HT1080 (cell line): Measurements from ENCODE around the gene SDC4. TPM values are rescaled to one million over a fixed set of nuclear protein-coding genes. Genes with fewer than 3 reads are reported as not detected.

Experiments used
- DNase-seq: peaks from one replicate; pipeline ENCODE4 v3.0.0-alpha.2; 2015; ENCODE audit warnings: low read depth
- total RNA-seq: library from RNA; depleted of rRNA; stranded (reverse); fragments of >200 nt; shearing (Covaris generic); gene quantifications from 2 replicates; pipeline ENCODE4 v1.2.3, GENCODE V29; 2014

Gene SDC4
- total RNA-seq, 1 experiment from 2014 or later: 53.4 TPM

DNA sequence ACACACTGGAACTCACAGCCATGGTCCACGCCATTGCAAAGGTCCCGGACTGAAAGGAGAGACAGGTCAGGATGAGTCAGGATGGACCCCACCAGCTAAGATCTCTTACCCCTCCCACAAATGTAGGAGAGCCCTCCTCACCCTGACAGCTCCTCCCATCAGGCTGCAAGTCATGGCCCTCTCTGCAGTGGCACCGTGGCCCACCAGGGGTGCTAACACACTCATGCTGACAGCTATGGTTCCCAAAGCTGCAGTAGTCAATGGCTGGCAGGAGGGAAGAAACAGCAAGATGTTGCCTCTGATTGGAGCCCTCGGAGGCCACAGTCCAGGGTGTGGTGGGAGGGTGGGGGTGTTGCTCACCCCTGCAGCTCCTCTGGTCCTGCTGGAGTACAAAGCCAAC, 47.3 kb downstream of the SDC4 start:
- peak; percentile 65 for DNase-seq

DNA sequence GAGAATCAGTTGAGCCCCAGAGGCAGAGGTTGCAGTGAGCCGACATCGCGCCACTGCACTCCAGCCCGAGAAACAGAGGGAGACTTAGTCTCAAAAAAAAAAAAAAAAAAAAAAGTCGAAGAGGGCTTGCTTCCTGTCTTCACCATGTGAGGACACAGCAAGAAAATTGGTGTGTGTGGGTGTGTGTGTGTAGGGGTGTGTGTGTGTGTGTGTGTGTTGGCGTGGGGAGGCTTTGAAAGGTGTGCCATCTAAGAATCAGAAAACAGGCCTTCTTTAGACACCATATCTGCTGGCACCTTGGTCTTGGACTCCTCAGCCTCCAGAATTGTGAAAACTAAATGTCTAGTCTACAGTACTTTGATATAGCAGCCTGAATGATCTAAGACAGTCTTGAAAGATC, 48.4 kb downstream of the SDC4 start:
- DNase-seq: no peak

DNA sequence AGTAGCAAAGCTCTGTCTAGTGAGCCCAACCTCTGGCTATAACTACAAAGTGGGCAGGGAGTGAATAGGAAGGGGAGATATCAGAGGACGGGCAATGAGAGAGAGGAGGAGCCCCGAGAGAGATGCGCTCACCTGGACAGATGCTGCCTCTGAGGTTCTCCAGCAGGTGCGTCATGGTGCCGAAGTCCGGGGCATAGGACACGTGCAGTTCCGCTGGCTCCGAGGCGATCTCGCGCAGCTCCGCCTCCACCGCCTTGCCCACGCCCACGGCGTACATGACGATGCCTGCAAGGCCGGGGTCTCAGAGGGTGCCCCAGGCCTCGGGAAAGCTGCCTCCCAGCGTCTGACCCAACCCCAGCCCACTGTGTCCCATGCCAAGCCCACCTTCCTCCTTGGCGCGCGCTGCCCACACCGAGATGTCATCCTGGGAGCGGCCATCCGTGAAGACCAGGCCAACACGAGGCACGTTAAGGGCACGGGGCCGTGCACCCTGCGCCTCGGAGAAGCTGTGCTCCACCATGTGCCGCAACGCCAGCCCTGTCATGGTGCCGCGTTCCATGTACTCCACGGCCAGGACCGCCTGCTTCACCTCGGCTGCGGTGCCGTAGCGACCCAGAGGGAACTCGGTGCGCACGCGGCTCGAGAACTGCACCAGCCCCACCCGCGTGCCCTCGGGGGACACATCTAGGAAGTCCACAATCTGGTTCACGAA, 50.3 kb downstream of the SDC4 start:
- no peak for DNase-seq

DNA sequence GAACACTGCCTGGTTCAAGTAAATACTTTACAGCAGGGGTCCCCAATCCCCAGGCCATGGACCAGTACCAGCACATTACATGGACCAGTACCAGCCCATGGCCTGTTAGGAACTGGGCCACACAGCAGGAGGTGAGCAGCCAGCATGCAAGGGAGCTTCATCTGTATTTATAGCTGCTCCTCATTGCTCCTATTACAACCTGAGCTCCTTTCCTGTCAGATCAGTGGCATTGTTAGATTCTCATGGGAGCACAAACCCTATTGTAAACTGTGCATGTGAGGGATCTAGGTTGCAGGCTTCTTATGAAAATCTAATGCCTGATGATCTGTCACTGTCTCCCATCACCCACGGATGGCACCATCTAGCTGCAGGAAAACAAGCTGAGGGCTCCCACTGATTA, 53.6 kb downstream of the SDC4 start:
- no peak for DNase-seq

DNA sequence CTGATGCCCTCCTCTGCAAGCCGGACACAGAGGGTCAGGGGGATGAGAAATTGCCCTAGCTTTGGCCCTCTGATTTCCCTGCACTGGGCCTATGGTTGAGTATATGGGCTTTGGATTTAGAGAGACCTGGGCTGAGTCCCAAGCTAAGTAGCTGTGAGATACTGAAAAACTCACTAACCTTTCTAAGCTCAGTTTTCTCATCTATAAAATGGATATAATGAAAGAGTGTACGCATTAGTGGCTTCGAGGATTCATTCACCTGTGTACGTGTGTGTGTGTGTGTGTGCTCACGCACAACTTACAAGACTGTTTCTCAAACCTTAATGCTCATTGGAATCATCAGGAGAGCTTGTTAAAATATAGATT, 54.2 kb downstream of the SDC4 start:
- no peak for DNase-seq

DNA sequence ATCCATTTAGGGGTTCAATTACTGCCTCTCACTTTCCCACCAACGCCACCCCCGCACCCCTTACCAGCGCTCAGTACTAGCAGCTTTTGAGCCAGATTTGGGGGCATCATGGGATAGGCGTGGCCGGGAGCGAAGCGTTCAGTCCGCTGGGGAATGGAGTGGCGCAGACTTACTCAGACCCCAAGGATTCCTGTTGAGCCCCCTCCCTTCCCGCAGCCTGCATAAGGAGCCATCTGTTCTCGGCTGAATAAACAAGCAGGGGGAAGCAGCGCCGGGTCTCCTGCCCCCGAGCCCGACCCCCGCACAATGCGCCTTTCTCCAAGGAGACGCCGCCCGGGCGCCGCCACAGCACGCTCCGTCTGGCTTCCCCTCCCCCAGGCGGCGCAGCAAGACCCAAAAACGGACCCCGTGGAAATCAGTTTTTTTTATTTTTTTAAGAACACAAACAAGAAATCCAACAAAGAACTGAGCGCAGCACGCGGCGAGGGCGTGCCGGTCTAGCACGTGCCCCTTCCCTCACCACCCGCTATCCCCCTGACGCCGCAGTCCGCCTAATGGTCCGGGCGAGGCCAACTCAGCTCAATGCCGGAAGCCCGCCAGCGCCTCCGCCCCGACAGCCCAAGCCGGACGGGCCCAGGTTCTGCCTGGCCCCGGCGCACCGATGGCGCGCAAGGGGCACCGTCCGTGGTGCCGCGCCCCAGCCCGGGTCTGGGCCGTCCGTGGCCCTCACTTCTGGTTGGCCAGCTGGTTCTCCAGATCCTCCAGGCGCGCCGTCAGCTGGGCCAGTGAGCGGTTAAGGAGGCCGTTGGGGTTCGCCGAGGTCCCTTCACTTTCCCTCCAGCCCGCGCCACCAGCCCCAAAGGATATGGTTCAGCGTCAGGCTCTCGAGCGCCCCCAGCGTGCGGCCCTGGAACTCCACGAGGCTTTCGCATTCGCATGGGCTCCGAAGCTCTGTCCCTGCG, 54.9 kb downstream of the SDC4 start:
- DNase-seq: no peak

DNA sequence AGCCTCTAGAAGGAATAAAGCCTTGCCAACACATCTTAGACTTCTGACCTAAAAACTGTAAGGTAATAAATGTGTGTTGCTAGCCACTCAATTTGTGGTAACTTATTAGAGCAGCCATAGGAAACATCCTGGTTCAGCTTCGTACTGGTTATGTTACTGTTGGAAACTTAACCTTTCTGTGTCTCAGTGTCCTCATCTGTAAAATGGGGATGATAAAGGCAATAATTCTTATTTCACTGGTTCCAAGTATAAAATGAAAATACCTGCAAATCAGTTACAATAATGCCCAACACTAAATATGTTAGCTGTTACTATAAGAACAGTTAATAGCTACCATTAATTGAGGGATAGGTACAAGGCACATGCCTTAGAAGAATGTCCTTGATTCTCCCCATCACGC, 55.9 kb downstream of the SDC4 start:
- DNase-seq: no peak

DNA sequence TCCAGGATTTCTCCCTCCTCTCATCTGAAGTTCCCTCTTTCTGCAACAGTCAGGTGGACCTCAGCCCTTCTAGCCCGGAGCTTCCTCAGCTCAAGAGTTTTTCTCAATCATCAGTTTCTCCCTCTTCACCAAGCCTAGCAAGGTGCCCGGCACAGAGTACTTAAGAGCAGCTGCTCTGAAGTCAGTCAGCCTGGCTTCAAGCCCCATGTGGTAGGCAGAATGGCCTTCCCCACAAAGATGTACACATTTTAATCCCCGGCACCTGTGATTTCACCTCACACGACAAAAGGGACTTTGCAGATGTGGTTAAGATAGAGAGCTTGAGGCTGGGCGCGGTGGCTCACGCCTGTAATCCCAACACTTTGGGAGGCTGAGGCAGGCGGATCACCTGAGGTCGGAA, 56.7 kb downstream of the SDC4 start:
- DNase-seq: no peak

DNA sequence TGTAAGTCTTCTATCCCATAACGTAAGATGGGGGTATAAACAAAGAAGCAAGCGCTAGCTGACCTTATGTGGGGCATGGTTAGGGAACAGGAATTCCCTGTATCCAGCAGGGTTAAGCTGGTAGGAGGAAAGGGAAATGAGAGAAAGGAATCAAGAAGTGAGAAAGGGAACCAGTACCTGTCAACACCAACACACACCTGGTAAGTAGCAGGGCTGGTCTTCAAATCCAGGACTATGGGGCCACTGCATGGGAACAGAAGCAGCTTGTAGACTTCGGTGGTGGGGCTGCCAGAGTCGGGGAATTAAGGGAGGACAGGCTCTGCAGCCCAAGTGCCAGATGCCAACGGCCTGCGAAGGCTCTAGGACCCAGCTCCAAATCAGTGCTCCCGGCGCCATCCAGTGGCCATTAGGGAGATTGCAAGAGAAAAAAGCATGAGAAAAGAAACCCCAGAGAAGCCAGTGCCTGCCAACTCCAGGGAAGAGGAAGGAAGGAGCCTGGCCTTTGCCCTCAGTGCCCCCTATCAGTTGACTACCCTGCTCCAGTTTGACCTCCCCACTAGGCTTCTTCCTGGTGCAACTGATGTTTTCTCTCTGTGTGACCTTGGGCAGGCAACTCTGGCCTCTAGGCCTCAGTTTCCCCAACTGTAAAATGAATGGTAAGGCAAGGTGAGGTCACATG, 57.4 kb downstream of the SDC4 start:
- DNase-seq: peak; percentile 77

DNA sequence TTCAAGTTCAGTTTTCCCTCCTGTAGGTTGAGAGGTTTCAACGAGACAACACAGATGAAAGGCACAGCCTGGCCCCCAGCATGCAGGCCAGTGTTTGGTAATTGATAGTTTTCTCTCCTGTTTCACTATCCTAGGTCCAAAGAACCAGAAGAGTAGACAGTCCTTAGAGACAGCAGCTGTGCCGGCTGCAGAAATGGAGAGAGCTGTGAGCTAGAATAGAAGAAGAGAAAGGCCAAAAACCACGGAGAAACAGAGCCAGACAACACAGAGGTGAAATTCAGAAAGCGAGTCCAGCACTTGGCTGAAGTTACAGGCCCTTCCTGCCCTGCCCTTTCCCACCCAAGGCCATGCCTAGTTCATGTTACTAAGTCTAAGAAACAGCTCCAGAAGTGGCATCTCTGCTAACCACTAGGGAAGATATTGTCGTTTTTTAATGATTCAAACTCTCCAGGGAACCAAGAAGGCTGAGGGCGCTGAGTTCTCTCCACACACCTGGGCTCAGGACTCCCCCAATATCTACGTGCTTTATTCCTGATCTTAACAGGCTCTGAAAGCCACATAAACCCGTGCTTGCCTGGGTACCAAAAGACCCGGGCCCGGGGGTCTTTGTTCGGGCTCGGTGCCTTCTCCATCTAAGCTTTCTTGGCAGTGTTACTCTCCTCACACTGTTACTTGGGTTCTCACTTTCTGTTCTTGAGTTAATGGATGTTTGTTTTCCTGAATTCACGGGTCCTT, 58.1 kb downstream of the SDC4 start:
- DNase-seq: no peak

DNA sequence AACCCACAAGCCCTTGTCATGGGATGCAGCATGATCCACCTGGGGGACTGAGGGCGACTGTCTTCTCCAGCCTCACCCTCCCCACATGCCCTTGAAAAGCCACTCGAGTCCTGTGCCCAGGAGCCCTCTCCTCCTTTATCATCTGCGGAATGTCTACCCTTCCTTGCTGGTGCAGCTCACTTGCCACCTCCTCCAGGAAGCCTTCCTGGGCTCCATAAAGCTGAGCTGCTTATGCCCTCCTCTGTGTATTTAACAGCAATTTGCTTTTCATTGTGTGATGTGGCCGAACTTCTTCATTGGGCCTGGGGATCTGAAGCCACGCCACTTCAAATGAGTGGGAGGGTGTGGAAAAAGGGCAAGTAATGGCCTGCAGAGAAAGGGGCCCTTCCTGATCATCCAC, 59.4 kb downstream of the SDC4 start:
- DNase-seq: no peak

DNA sequence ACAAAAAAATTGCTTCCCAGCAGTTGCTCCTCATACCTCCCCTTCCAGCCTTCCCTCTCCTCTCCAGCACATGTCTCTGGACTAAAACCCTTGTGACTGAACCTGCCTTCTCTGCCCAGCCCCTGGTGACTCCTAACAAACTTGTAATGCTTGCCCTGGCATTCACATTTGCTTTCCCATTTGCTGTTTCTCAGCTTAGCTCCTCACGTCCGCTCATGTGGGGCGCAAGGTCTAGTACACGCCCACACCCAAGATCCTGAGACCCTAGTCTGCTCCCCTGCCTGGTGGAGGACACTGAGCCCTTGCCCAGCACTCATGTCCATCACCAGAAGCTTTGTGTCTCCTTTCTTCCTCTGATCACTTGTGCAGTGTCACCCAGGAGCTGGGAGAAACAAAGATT, 59.8 kb downstream of the SDC4 start:
- DNase-seq: no peak

DNA sequence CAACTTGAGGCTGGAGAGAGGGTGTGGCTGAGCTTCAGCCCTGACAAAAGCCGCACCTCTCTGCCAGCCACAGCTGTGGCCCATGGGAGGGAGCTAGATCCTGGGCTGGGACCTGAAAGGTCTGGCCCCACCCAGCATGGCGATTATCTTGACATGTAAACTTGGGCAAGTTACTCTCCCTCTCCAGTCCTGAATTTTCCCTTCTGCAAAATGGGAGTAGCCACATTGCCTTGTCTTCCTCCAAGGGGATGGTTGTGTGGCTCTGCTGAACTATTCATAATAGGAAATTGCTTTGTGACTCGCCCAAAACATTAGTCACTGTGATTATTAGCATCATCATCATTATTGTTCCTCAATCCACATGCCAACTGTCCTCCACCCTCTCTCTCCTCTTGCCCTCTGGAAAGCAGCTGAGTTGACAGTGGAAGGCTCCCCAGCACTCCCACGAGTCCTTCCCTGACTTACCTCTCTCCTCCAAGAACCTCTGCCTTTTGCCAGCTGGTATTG, 64.6 kb downstream of the SDC4 start:
- peak; percentile 12 for DNase-seq

DNA sequence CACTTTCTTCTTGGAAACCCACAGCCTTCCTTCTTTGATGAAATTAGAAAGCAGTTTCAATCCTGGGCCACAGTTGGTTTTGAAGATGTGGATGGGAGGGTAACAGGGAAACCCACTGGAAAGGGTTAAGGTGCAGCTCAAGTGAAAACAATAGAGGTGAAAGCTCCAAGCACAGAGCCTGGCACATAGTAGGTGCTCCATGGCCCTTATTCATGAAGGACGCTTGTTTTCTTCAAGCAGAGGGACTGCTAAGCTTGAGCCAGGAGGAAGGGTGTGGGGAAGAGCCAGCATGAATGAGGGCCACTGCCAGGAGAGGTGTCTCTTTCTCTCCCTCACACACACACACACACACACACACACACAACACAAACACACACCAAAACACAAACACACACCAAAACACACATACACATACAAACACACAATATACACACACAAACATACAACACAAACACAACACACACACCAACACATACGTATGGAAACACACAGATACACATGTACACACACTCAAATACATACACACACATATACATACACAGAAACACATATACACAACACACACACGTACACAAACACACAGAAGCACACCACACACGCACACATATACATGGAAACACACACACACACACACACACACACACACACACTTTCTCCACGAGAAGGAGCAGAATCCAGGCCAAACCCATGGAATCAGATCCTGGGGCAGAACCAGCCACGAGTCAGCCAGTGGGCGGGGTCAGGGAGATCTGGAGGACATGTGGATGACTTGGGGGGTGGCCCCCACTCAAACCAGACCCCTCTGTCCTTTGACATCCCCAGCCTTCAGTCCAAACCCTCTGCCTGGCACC, 65.3 kb downstream of the SDC4 start:
- DNase-seq: no peak

DNA sequence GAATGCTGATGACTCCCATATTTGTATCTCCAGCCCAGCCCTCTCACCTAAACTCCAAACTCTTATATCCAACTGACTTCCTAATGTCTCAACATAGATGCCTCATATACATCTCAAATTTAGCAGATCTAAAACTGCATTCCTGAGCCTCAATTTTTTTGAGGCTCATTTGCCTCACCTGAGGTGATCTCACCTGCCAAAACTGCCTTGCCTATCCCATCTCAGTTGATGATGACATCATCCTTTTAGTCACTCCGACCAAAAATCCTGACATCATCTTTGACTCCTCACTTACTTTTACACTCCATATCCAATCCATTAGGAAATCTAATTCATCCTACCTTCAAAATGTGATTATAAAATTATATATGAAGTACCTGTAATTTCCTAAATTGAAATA, 68.2 kb downstream of the SDC4 start:
- DNase-seq: no peak

DNA sequence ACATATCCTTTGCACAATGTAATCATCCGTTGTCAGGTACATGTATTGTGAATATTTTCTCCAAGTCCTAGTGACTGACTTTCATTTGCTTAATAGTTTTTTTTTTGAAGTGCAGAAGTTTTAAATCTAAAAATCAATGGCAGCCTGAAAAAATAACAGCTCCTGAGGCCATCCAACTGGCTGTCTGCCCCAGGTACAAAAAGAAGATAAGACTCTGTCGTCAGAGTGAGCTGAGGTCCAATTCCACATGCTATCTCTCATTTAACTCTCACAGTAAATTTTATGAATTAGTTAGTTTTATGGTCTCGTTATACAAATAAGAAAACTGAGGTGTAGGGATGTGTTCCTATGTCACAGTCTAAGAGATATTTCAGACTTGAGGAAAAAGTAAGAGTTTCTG, 72.9 kb downstream of the SDC4 start:
- no peak for DNase-seq
